IMR-90 (cell line): ENCODE results near the gene TERF2IP. TPM values are rescaled to one million over a fixed set of nuclear protein-coding genes. Genes with fewer than 3 reads are reported as not detected.
A peak's percentile ranks its signal among the peaks of the same experiment; 100 is the strongest.

Experiments used
- ATAC-seq: fragments of 200-7000 bp; cut with Tn5 transposase; 2 replicates; pipeline ENCODE4 v1.9.1; 2020; ENCODE audit warnings: low read depth, mild to moderate bottlenecking, moderate library complexity
- BruUV-seq: library from RNA; stranded (reverse); fragments of 400-500 nt; replicated peaks from 2 replicates; lab custom pipeline; 2021; lab: Mats Ljungman, UMichigan
- CTCF ChIA-PET: fragments of 300-600 bp; formaldehyde crosslinking; extraction: SDS; loops from one replicate; lab custom pipeline; 2021; ENCODE audit warnings: antibody characterized with exemption; lab: Yijun Ruan, JAX
- POLR2A ChIA-PET: fragments of 300-600 bp; sonication (Branson Sonifier 250); formaldehyde crosslinking; loops from one replicate; lab custom pipeline; 2022; ENCODE audit warnings: antibody characterized with exemption; ENCODE audit not compliant: unreplicated experiment; lab: Charles Lee
- DNase-seq: peaks from one replicate; pipeline ENCODE4 v3.0.0; 2013
- H2AFZ ChIP-seq: replicated peaks from 2 replicates; pipeline ENCODE3; 2013; ENCODE audit warnings: low read length, mild to moderate bottlenecking; ENCODE audit not compliant: poor library complexity
- H2AK5ac ChIP-seq: 2 replicates; pipeline ENCODE4 v1.6.1; 2013; ENCODE audit warnings: low read depth, low read length, inconsistent platforms
- H2AK9ac ChIP-seq: replicated peaks from 2 replicates; pipeline ENCODE3; 2013; ENCODE audit warnings: mild to moderate bottlenecking, low read depth, low read length, moderate library complexity; ENCODE audit not compliant: poor library complexity
- H2BK120ac ChIP-seq: 2 replicates; pipeline ENCODE4 v1.6.1; 2013; ENCODE audit warnings: low read depth, low read length, inconsistent platforms
- H2BK15ac ChIP-seq: 3 replicates; pipeline ENCODE4 v1.6.1; 2013; ENCODE audit warnings: low read depth, low read length, inconsistent platforms
- H2BK20ac ChIP-seq: 2 replicates; pipeline ENCODE4 v1.6.1; 2013; ENCODE audit warnings: low read depth, mild to moderate bottlenecking, inconsistent platforms, low read length, moderate library complexity
- H2BK5ac ChIP-seq: 2 replicates; pipeline ENCODE4 v1.6.1; 2013; ENCODE audit warnings: mild to moderate bottlenecking, low read depth, low read length, inconsistent platforms; ENCODE audit not compliant: poor library complexity, severe bottlenecking
- H3K14ac ChIP-seq: replicated peaks from 2 replicates; pipeline ENCODE4 v1.6.1; 2013; ENCODE audit warnings: low read depth, low read length, inconsistent platforms
- H3K18ac ChIP-seq: 2 replicates; pipeline ENCODE4 v1.6.1; 2013; ENCODE audit warnings: low read depth, low read length, control low read depth
- H3K23ac ChIP-seq: 2 replicates; pipeline ENCODE4 v1.6.1; 2013; ENCODE audit warnings: low read depth, low read length, inconsistent platforms
- H3K27ac ChIP-seq: 2 replicates; pipeline ENCODE4 v1.5.1; 2013; ENCODE audit warnings: mild to moderate bottlenecking, control low read depth, low read length; ENCODE audit not compliant: insufficient read depth
- H3K27me3 ChIP-seq: 2 replicates; pipeline ENCODE4 v1.6.1; 2013; ENCODE audit warnings: low read length; ENCODE audit not compliant: control insufficient read depth, insufficient read depth
- H3K36me3 ChIP-seq: 2 replicates; pipeline ENCODE4 v1.6.1; 2013; ENCODE audit warnings: low read length, mixed read lengths; ENCODE audit not compliant: control insufficient read depth, insufficient read depth
- H3K4ac ChIP-seq: 2 replicates; pipeline ENCODE4 v1.6.1; 2013; ENCODE audit warnings: low read depth, low read length, inconsistent platforms
- H3K4me1 ChIP-seq: 2 replicates; pipeline ENCODE4 v1.6.1; 2013; ENCODE audit warnings: low read length, mixed read lengths; ENCODE audit not compliant: control insufficient read depth, insufficient read depth
- H3K4me2 ChIP-seq: 2 replicates; pipeline ENCODE4 v1.6.1; 2013; ENCODE audit warnings: low read depth, mild to moderate bottlenecking, control low read depth, low read length, moderate library complexity
- H3K4me3 ChIP-seq: 2 replicates; pipeline ENCODE4 v1.5.1; 2013; ENCODE audit warnings: low read depth, mild to moderate bottlenecking, control low read depth, low read length, moderate library complexity; ENCODE audit not compliant: insufficient read depth
- H3K56ac ChIP-seq: 2 replicates; pipeline ENCODE4 v1.6.1; 2013; ENCODE audit warnings: low read length, inconsistent platforms; ENCODE audit not compliant: insufficient read depth; ENCODE audit errors: extremely low read depth
- H3K79me1 ChIP-seq, 2 experiments: 2 replicates each; pipeline ENCODE4 v1.6.1; 2013; ENCODE audit warnings: low read length in 2 of 2, inconsistent platforms in 1 of 2, low read depth in 1 of 2
- H3K9ac ChIP-seq: 2 replicates; pipeline ENCODE4 v1.6.1; 2013; ENCODE audit warnings: low read depth, low read length, control low read depth
- H3K9me1 ChIP-seq: 2 replicates; pipeline ENCODE4 v1.6.1; 2013; ENCODE audit warnings: low read length, inconsistent platforms; ENCODE audit not compliant: insufficient read depth
- H3K9me3 ChIP-seq: 2 replicates; pipeline ENCODE4 v1.6.1; 2013; ENCODE audit warnings: low read length; ENCODE audit not compliant: control insufficient read depth, insufficient read depth
- H4K20me1 ChIP-seq: 2 replicates; pipeline ENCODE4 v1.6.1; 2013; ENCODE audit warnings: low read length, inconsistent platforms; ENCODE audit not compliant: insufficient read depth
- H4K5ac ChIP-seq: 2 replicates; pipeline ENCODE4 v1.6.1; 2013; ENCODE audit warnings: mild to moderate bottlenecking, low read depth, low read length, control low read depth
- H4K8ac ChIP-seq, 2 experiments: 2 replicates each; pipeline ENCODE4 v1.6.1; 2013; ENCODE audit warnings: low read depth in 2 of 2, low read length in 2 of 2, control low read depth in 1 of 2, inconsistent platforms in 1 of 2
- H4K91ac ChIP-seq: 2 replicates; pipeline ENCODE4 v1.6.1; 2013; ENCODE audit warnings: low read depth, low read length, inconsistent platforms; ENCODE audit not compliant: insufficient read depth
- CEBPB ChIP-seq: IDR thresholded peaks from 2 replicates; pipeline ENCODE4 v1.6.1; 2012; ENCODE audit warnings: low read depth, low read length, improper control_type of control experiment
- MAZ ChIP-seq: IDR thresholded peaks from 2 replicates; pipeline ENCODE4 v1.6.1; 2012; ENCODE audit warnings: low read depth, mild to moderate bottlenecking, low read length, improper control_type of control experiment, moderate library complexity, borderline replicate concordance
- POLR2A ChIP-seq: IDR thresholded peaks from 2 replicates; pipeline ENCODE4 v1.6.1; 2012; ENCODE audit warnings: mild to moderate bottlenecking, low read depth, low read length
- WGBS, 2 experiments: methylation state at CpG; one replicate each; pipeline versions ENCODE4 v1.1.5 to v1.1.7; 2013; ENCODE audit warnings: missing lambda C conversion rate in 2 of 2; ENCODE audit not compliant: insufficient read length in 1 of 2; ENCODE audit errors: extremely low coverage in 2 of 2; 5-methylcytosine and 5-hydroxymethylcytosine counted together
- dilution Hi-C: fragments of 300-500 bp; cut with HindIII; formaldehyde crosslinking; loops from one replicate; pipeline ENCODE4 v1.14.3; 2018; ENCODE audit warnings: low sequenced_read_pairs; ENCODE audit not compliant: unreplicated experiment
- in situ Hi-C: fragments of 300-500 bp; cut with MboI; formaldehyde crosslinking; loops from 3 replicates; pipeline ENCODE4 v1.14.3; 2019; ENCODE audit warnings: low sequenced_read_pairs, inconsistent platforms, mixed read lengths
- intact Hi-C: fragments of 100-400 bp; cut with micrococcal nuclease; formaldehyde crosslinking; loops from 2 replicates; pipeline ENCODE4 v1.10.0; 2022
- polyA plus RNA-seq, 3 experiments: library from polyadenylated mRNA; depleted of rRNA; stranded (reverse); fragments of >200 nt; gene quantifications; 2 replicates each; pipeline ENCODE4 v1.2.3, GENCODE V29; 2012; ENCODE audit warnings: low replicate concordance in 1 of 3
- total RNA-seq: library from RNA; depleted of rRNA; stranded (reverse); fragments of >200 nt; gene quantifications from 2 replicates; pipeline ENCODE4 v1.2.3, GENCODE V29; 2012

The TERF2IP gene
- total and polyA plus RNA-seq, 2 of the 4 experiments (the other 2 are of a cell fraction): 15.4 to 32.5 TPM

GRCh38 chr16:75618780-75619179, 28.8 kb upstream of the TERF2IP start:
- DNase-seq (no peak), ATAC-seq (no peak)
- ChIA-PET CTCF (no interaction called here), POLR2A (no interaction called here)
- Histone ChIP-seq H2BK5ac (no peak overlapping the region), H3K4me1 (peaks cover 5% of the 10 kb centered on the region), H4K20me1 (no peaks in the 10 kb centered on the region), H3K27me3 (no peaks in the 10 kb centered on the region), H2AFZ (no peak overlapping the region), H3K4ac (no peak overlapping the region), H2BK15ac (no peak overlapping the region), H3K9me1 (no peaks in the 10 kb centered on the region; the same call in 1 of the 2 replicates), H3K4me3 (no peak overlapping the region), H3K9ac (no peak overlapping the region), H2AK9ac (no peak overlapping the region), H3K27ac (no peak overlapping the region), H4K8ac (no peak overlapping the region), H3K23ac (no peak overlapping the region), H3K79me1 (peaks cover 21 to 23% of the 10 kb centered on the region in 2 experiments), H3K56ac (no peak overlapping the region), H3K9me3 (no peaks in the 10 kb centered on the region), H4K5ac (no peak overlapping the region), H3K4me2 (no peak overlapping the region), H4K91ac (no peak overlapping the region), H2BK120ac (no peak overlapping the region), H2BK20ac (no peak overlapping the region), H2AK5ac (no peak overlapping the region), H3K36me3 (peaks cover 29% of the 10 kb centered on the region), H3K14ac (no peak overlapping the region), H3K18ac (no peak overlapping the region)
- intact Hi-C loops: no loop called here
- dilution Hi-C loops: no loop called here
- no CpG with 5 or more reads among the region's 2 CpGs for WGBS, 2 experiments
- no TSS peak for BruUV-seq
- in situ Hi-C loops: no loop called here
- TF ChIP-seq POLR2A (no peak), MAZ (no peak), CEBPB (peak; percentile 64)
